GM12865 (cell line): ENCODE results near the gene ANKRD42.

Experiments used
- DNase-seq: peaks from one replicate; pipeline ENCODE4 v3.0.0; 2010; ENCODE audit warnings: low read depth
- H3K4me3 ChIP-seq: 2 replicates; pipeline ENCODE4 v1.5.1; 2011; ENCODE audit warnings: mild to moderate bottlenecking, low read depth, low read length, control low read depth
- TF ChIP-seq, protein P1 (sequence below): IDR thresholded peaks from 2 replicates; pipeline ENCODE4 v1.5.1; 2011; ENCODE audit warnings: low read length, control low read depth, low read depth, inconsistent platforms; ENCODE audit not compliant: insufficient read depth; ENCODE audit errors: missing control alignments

Gene ANKRD42

DNA sequence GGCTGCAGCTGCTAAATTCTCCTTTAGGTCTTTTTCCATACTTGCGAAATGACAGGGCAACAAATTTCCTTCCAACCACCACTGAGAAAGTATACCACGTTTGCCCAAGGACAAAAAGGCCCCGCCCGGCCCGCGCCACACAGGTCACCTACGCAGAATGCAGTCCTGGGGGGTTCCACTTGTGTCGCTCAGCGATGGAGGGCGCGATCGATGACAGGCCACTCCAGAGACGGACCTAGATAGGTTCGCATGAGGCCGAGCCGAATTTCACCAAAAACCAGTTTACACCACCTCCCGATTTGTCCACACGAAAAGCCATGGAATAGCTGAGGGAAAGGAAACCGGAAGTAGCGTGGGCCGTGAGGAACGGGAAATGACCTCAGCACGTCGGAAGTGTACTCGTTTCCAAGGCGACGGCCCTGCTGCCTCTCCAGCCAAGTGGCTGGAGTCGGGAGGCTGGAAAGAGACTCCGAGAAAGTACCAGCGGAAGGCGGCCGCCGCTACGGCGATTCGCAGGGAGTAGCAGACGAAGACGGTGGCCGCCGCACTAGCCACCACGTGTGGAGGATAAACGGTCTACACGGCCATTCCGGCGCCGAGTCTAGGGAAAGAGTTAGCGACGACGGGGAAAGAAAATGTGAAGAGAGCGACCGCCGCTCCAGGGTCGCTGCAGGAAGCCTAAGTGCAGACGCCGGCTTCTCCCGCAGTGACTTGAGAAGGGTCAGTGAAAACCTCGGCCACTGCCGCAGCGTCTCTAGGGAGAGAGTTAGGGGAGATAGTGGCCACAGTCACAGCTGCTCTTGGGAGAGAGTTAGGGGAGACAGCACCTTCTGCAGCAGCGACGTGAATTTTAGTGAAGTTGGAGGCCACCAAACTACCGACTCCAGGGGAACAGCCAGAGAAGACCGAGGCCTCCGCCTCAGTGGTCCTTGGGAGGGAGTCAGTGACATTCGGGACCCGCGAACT, at the start of gene ANKRD42:
ANKRD42 (plus strand) TSS at position 398 of the 966 bp plus-strand sequence. CDS start 959 bp downstream, outside the sequence.
- H3K4me3 ChIP-seq = peak within 1 kb of the TSS; percentile 70
- TF ChIP-seq, protein P1, sequence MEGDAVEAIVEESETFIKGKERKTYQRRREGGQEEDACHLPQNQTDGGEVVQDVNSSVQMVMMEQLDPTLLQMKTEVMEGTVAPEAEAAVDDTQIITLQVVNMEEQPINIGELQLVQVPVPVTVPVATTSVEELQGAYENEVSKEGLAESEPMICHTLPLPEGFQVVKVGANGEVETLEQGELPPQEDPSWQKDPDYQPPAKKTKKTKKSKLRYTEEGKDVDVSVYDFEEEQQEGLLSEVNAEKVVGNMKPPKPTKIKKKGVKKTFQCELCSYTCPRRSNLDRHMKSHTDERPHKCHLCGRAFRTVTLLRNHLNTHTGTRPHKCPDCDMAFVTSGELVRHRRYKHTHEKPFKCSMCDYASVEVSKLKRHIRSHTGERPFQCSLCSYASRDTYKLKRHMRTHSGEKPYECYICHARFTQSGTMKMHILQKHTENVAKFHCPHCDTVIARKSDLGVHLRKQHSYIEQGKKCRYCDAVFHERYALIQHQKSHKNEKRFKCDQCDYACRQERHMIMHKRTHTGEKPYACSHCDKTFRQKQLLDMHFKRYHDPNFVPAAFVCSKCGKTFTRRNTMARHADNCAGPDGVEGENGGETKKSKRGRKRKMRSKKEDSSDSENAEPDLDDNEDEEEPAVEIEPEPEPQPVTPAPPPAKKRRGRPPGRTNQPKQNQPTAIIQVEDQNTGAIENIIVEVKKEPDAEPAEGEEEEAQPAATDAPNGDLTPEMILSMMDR = no peak
- DNase-seq = peak; percentile 91

DNA sequence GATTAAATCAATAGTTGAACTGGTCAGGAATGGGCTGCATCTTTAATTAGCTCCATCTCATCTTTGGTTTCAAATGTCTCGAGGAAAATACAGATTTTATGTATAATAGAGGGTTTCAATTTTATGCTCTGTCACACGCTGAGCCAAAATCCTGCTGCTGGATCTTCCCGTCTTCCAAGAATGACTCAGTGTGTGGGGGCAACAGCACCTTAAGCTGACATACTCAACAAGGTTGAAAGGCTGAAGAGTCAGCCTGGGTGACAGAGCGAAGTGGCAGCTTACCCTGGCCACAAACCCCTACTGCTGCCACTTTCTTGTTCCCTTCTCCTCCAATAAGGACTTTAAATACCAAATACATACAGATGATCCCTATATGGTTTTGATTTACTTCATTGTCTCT, 45.6 kb upstream of the ANKRD42 start:
- no peak for DNase-seq
- H3K4me3 ChIP-seq = no peak overlapping the region
- TF ChIP-seq, protein P1 = no peak

DNA sequence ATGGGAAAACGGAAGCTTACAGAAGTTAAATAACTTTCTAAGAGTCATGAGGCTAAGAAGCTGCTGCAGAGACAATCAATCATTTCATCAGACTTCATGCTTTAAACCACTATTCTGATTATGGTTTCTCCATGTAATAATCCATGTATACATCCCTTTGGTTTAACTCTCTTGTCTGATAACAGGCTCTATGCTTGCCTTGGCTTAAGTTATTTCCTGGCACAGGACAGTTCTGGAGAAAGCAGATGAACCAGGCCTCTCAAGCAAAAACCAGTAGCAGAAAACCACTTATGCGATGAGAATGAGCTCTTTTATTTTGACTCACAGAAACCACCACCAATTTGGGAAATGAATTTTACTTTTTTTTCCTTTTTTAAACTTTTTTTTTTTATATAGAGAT, 43.1 kb upstream of the ANKRD42 start:
- TF ChIP-seq, protein P1 = no peak
- DNase-seq = no peak
- H3K4me3 ChIP-seq = no peak overlapping the region

DNA sequence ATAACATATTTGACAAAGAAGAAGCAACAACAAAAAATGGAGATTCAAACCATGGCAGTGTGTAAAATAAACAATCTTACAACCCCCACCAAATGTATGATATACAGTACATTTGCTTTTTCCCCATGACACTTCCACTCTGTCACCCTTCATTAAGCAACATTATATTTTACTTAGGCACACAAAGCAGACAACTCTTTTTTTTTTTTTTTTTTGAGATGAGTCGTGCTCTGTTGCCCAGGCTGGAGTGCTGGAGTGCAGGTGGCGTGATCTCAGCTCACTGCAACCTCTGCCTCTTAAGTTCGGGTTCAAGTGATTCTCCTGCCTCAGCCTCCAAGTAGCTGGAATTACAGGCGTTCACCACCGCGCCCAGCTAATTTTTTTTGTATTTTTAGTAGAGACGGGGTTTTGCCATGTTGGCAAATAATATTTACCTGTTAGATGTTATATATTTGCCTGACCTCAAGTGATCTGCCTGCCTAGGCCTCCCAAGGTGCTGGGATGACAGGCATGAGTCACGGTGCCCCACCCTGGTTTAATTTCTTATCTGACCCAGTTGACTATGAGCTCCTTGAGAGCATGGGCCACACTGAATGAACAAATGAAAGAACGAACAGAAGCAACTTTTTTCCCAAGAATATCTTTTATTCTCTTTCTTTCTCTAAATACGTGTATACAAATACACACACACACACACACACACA, 42.1 kb upstream of the ANKRD42 start:
- TF ChIP-seq, protein P1 = no peak
- no peak for DNase-seq
- no peak overlapping the region for H3K4me3 ChIP-seq

DNA sequence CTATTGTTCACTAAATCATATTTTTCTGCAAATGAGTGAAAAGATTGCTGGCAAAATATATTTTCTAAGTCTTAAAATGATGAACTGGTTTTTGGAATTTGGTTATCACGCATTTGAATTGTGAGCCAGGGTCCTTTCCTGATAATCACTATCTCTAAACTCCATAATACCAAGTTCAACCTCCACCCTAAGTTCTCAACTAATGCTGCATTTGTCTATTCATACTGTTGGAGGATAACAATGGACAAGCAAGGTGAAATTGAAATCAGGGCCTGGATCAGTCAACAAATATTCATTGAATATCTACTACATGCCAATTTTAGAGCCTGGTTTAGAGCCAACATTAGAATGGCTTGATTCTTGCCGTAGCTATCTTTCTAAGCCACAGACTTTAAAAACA, 41.2 kb upstream of the ANKRD42 start:
- no peak overlapping the region for H3K4me3 ChIP-seq
- TF ChIP-seq, protein P1 = no peak
- DNase-seq = no peak

DNA sequence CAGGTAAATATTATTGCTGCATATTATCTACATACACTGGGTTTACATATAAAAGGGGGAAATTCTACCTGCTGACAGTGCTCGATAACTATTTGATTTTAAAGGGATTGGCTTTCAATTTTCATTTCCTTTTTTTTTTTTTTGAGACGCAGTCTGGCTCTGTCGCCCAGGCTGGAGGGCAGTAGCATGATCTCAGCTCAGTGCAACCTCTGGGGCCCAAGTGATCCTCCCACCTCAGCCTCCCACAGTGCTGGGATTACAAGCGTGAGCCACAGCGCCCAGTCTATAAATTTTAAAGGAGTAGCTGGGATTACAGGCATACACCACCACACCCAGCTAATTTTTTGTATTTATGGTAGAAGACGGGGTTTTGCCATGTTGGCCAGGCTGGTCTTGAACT, 39.7 kb upstream of the ANKRD42 start:
- DNase-seq = no peak
- TF ChIP-seq, protein P1 = no peak
- H3K4me3 ChIP-seq = no peak overlapping the region
